ENCODE measurements around the gene CC2D1A.
"Not testable (repeated sequence)": the region's sequence is repeated elsewhere in the genome, so short reads cannot be mapped to it uniquely, and the experiment has no call there.

The CC2D1A gene

GRCh38 chr19:13909430-13909829 is 3.4 kb downstream of the CC2D1A start:
- DNase-seq: peak; percentile 23

GRCh38 chr19:13913352-13913751 is 7.4 kb downstream of the CC2D1A start:
- DNase-seq: no peak

GRCh38 chr19:13914777-13915176 is 8.8 kb downstream of the CC2D1A start:
- no peak for DNase-seq

GRCh38 chr19:13917888-13918406 is 11.9 kb downstream of the CC2D1A start:
- DNase-seq: no peak

- DNase-seq: no peak
Observed at GRCh38 chr19:13918726-13919411, 12.9 kb downstream of the CC2D1A start.

GRCh38 chr19:13920524-13920923 is 14.5 kb downstream of the CC2D1A start:
- DNase-seq: no peak

GRCh38 chr19:13920940-13921747 is 15.1 kb downstream of the CC2D1A start:
- DNase-seq: peak; percentile 91

GRCh38 chr19:13922118-13922517 is 16.1 kb downstream of the CC2D1A start:
- DNase-seq: not testable (repeated sequence)

- DNase-seq: no peak
Observed at GRCh38 chr19:13923194-13923987, 17.4 kb downstream of the CC2D1A start.

- DNase-seq: no peak
Observed at GRCh38 chr19:13926010-13926409, 20.0 kb downstream of the CC2D1A start.

GRCh38 chr19:13926715-13927114 is 20.7 kb downstream of the CC2D1A start:
- no peak for DNase-seq

GRCh38 chr19:13929340-13929739 is 23.3 kb downstream of the CC2D1A start:
- no peak for DNase-seq

- no peak for DNase-seq
Observed at GRCh38 chr19:13929956-13930355, 24.0 kb downstream of the CC2D1A start.

GRCh38 chr19:13930402-13930801 is 24.4 kb downstream of the CC2D1A start:
- no peak for DNase-seq

- DNase-seq: no peak
Observed at GRCh38 chr19:13931391-13932148, 25.6 kb downstream of the CC2D1A start.

GRCh38 chr19:13932149-13932637 is 26.2 kb downstream of the CC2D1A start:
- no peak for DNase-seq

- no peak for DNase-seq
Observed at GRCh38 chr19:13932911-13933393, 27.0 kb downstream of the CC2D1A start.

- DNase-seq: no peak
Observed at GRCh38 chr19:13934785-13935109, 28.7 kb downstream of the CC2D1A start.

- peak; percentile 40 for DNase-seq
Observed at GRCh38 chr19:13935765-13936510, 29.9 kb downstream of the CC2D1A start.

GRCh38 chr19:13937479-13938300 is 31.7 kb downstream of the CC2D1A start:
- DNase-seq: peak; percentile 39

Measured in NCI-H82 (cell line).